Measurements from ENCODE around the gene KAT6B. TPM values are rescaled to one million over a fixed set of nuclear protein-coding genes. Genes with fewer than 3 reads are reported as not detected.

The KAT6B gene
- total and polyA plus RNA-seq, 2 experiments from 2014 or later = 7.7 to 12.4 TPM

DNA sequence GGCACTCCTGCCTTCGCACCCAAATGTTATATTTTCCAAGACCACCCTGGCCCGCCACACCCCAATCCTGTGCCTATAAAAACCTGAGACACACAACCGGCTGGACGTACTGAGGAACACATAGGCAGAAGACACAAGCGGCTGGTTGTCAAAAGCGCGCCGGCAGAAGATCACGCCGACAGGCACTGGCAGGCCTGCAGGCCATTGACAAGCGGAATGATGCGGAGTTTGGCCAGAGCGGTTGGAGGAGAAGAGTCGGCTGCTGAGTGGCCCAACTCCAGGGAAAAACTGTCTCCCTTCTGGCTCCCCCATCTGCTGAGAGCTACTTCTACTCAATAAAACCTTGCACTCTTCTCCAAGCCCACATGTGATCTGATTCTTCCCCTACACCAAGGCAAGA, 245.4 kb downstream of the KAT6B start:
- Histone ChIP-seq H3K79me2 (ENCODE audit: insufficient read depth) (no peaks in the 10 kb centered on the region), H2AFZ (no peak overlapping the region), H3K4me2 (ENCODE audit: unreplicated experiment) (no peak overlapping the region), H3K27ac (no peak overlapping the region), H3K27me3 (replicated peaks; ENCODE audit: insufficient read depth) (no peaks in the 10 kb centered on the region), H3K4me3 (no peak overlapping the region), H3K9ac (no peak overlapping the region), H3K9me3 (ENCODE audit: low read depth) (no peaks in the 10 kb centered on the region), H3F3A (ENCODE audit: insufficient read depth) (no peaks in the 10 kb centered on the region), H4K20me1 (ENCODE audit: insufficient read depth) (no peaks in the 10 kb centered on the region), H3K4me1 (ENCODE audit: insufficient read depth) (no peaks in the 10 kb centered on the region), H3K9me2 (ENCODE audit: insufficient read depth) (no peaks in the 10 kb centered on the region), H3K36me3 (ENCODE audit: low read depth) (no peaks in the 10 kb centered on the region)
- in situ Hi-C loops (cut with MboI) = no loop called here
- TF ChIP-seq EZH2 (IDR thresholded peaks at IDR 0.05; ENCODE audit: insufficient read depth, poor library complexity, severe bottlenecking) = no peak
- no peak for TF ChIP-seq EZH2phosphoT487 (IDR thresholded peaks at IDR 0.05; ENCODE audit: insufficient read depth, low read depth)
- DNase-seq = no peak
- 70 to 75% methylated on average over 14 of the region's 14 CpGs for WGBS, 2 experiments (ENCODE audit: low coverage in 1 of 2, low lambda C conversion rate in 2 of 2, missing lambda C conversion rate in 2 of 2)

DNA sequence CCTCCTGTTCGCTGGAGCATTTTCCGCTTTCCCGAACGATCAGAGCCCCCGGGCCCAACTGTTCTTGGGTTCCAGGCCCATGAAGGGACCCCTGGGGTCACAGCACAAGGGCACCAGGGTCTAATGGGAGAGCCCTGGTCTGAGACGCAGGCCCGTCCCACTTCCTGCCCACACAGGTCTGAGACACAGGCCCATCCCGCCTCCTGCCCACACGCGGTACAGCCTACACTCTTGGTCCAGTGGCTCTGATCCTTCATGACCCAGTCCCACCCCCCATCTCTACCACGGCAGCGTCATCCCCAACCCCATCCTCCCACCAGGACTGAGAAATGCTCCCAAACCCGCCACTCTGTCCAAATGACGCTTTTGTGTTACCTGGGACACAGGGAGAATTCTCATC, 246.3 kb downstream of the KAT6B start:
- H3K9me3 ChIP-seq (ENCODE audit: low read depth) = no peaks in the 10 kb centered on the region
- no peak overlapping the region for H3K27ac ChIP-seq
- H3K4me1 ChIP-seq (ENCODE audit: insufficient read depth) = no peaks in the 10 kb centered on the region
- no peaks in the 10 kb centered on the region for H4K20me1 ChIP-seq (ENCODE audit: insufficient read depth)
- H3K36me3 ChIP-seq (ENCODE audit: low read depth) = no peaks in the 10 kb centered on the region
- TF ChIP-seq EZH2phosphoT487 (IDR thresholded peaks at IDR 0.05; ENCODE audit: insufficient read depth, low read depth) (no peak), EZH2 (IDR thresholded peaks at IDR 0.05; ENCODE audit: insufficient read depth, poor library complexity, severe bottlenecking) (no peak)
- in situ Hi-C loops (cut with MboI) = no loop called here
- H3K9ac ChIP-seq = no peak overlapping the region
- no peak for DNase-seq
- no peak overlapping the region for H2AFZ ChIP-seq
- no peaks in the 10 kb centered on the region for H3K79me2 ChIP-seq (ENCODE audit: insufficient read depth)
- no peak overlapping the region for H3K4me2 ChIP-seq (ENCODE audit: unreplicated experiment)
- H3F3A ChIP-seq (ENCODE audit: insufficient read depth) = no peaks in the 10 kb centered on the region
- H3K4me3 ChIP-seq = no peak overlapping the region
- H3K9me2 ChIP-seq (ENCODE audit: insufficient read depth) = no peaks in the 10 kb centered on the region
- WGBS, 2 experiments (ENCODE audit: low coverage in 1 of 2, low lambda C conversion rate in 2 of 2, missing lambda C conversion rate in 2 of 2) = 93 to 94% methylated on average over 14 of the region's 14 CpGs
- no peaks in the 10 kb centered on the region for H3K27me3 ChIP-seq (replicated peaks; ENCODE audit: insufficient read depth)

DNA sequence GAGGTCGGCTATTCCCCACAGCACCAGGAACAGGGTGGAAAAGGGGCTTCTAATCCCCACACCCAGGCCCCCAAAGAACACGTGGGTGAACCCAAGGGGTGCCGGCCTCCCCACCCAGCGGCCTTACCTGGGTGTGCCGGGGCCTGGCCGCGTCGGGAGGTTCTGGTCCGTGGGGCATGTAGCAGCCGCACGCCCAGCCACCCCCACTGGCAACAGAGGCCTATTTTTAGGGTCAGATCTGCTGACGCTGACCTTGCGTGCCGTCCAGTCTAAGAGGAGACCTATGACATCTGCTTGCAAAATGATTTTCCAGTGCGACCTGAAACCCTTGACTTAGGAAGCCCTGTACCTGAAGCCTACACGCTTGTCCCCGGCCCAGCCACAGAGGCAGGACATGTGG, 247.0 kb downstream of the KAT6B start:
- Histone ChIP-seq H3F3A (ENCODE audit: insufficient read depth) (no peaks in the 10 kb centered on the region), H3K36me3 (ENCODE audit: low read depth) (no peaks in the 10 kb centered on the region), H3K4me3 (no peak overlapping the region), H3K4me1 (ENCODE audit: insufficient read depth) (no peaks in the 10 kb centered on the region), H3K9me2 (ENCODE audit: insufficient read depth) (no peaks in the 10 kb centered on the region), H3K27me3 (replicated peaks; ENCODE audit: insufficient read depth) (no peaks in the 10 kb centered on the region), H3K4me2 (ENCODE audit: unreplicated experiment) (no peak overlapping the region), H3K27ac (no peak overlapping the region), H3K79me2 (ENCODE audit: insufficient read depth) (no peaks in the 10 kb centered on the region), H4K20me1 (ENCODE audit: insufficient read depth) (no peaks in the 10 kb centered on the region), H3K9ac (no peak overlapping the region), H2AFZ (no peak overlapping the region), H3K9me3 (ENCODE audit: low read depth) (no peaks in the 10 kb centered on the region)
- in situ Hi-C loops (cut with MboI) = no loop called here
- TF ChIP-seq EZH2phosphoT487 (IDR thresholded peaks at IDR 0.05; ENCODE audit: insufficient read depth, low read depth) = no peak
- no peak for TF ChIP-seq EZH2 (IDR thresholded peaks at IDR 0.05; ENCODE audit: insufficient read depth, poor library complexity, severe bottlenecking)
- DNase-seq = no peak
- WGBS, 2 experiments (ENCODE audit: low coverage in 1 of 2, low lambda C conversion rate in 2 of 2, missing lambda C conversion rate in 2 of 2) = 95 to 98% methylated on average over 17 of the region's 17 CpGs

DNA sequence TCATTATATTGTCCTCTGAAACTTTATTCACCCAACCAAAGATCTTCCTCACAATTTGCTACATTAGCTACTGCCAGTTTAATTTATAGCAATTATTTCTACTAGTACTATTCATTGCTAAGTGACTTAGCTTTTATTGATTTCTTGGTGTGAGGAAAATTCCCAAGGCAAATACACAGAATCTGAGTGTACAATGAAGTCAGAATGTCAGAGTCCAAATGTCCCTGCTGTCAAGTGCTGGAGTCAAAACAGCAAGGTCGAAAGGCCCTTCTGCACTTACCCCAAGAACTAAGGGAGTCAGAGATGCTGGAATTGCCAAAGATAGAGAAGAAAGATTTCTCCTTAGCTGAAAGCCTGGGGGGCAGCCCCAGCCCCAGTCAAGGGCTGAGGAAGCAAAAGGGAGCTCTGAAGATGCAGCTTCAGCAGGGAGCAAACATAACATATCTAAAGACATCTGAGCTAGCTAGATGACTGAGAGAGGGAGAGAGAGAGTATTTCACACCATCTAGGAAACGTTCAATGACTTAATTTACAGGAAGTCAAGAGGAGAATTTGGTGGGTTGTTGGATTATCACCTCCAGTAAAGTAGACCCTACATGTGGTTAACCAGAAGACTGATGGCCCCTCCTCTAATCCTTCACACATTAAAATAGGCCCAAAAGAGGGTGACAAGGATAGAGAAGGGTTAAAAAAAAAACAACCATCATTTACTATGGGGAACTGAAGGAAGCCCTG, 248.5 kb downstream of the KAT6B start:
- no peaks in the 10 kb centered on the region for H3K36me3 ChIP-seq (ENCODE audit: low read depth)
- no peaks in the 10 kb centered on the region for H3F3A ChIP-seq (ENCODE audit: insufficient read depth)
- TF ChIP-seq EZH2 (IDR thresholded peaks at IDR 0.05; ENCODE audit: insufficient read depth, poor library complexity, severe bottlenecking) (no peak), EZH2phosphoT487 (IDR thresholded peaks at IDR 0.05; ENCODE audit: insufficient read depth, low read depth) (no peak)
- H3K4me2 ChIP-seq (ENCODE audit: unreplicated experiment) = no peak overlapping the region
- in situ Hi-C loops (cut with MboI) = no loop called here
- no peaks in the 10 kb centered on the region for H3K27me3 ChIP-seq (replicated peaks; ENCODE audit: insufficient read depth)
- no peak overlapping the region for H3K27ac ChIP-seq
- H3K9me2 ChIP-seq (ENCODE audit: insufficient read depth) = no peaks in the 10 kb centered on the region
- H3K9me3 ChIP-seq (ENCODE audit: low read depth) = no peaks in the 10 kb centered on the region
- H3K79me2 ChIP-seq (ENCODE audit: insufficient read depth) = no peaks in the 10 kb centered on the region
- H3K9ac ChIP-seq = no peak overlapping the region
- 45 to 50% methylated on average over 2 of the region's 2 CpGs for WGBS, 2 experiments (ENCODE audit: low coverage in 1 of 2, low lambda C conversion rate in 2 of 2, missing lambda C conversion rate in 2 of 2)
- no peaks in the 10 kb centered on the region for H3K4me1 ChIP-seq (ENCODE audit: insufficient read depth)
- no peak overlapping the region for H2AFZ ChIP-seq
- no peak overlapping the region for H3K4me3 ChIP-seq
- DNase-seq = no peak
- no peaks in the 10 kb centered on the region for H4K20me1 ChIP-seq (ENCODE audit: insufficient read depth)
